Myocyte (in vitro differentiated cells): ENCODE results near the gene NEFH. TPM values are rescaled to one million over a fixed set of nuclear protein-coding genes. Genes with fewer than 3 reads are reported as not detected.
"Not testable (repeated sequence)": the region's sequence is repeated elsewhere in the genome, so short reads cannot be mapped to it uniquely, and the experiment has no call there.

ENCODE experiments used
- DNase-seq: peaks from one replicate; pipeline ENCODE4 v3.0.0-alpha.2; 2012; ENCODE audit warnings: low read depth
- total RNA-seq: library from RNA; depleted of rRNA; stranded (reverse); fragments of >200 nt; gene quantifications from 2 replicates; pipeline ENCODE4 v1.2.3, GENCODE V29; 2014

The NEFH gene
- total RNA-seq, 1 donor from 2014 or later = 2.0 TPM

DNA sequence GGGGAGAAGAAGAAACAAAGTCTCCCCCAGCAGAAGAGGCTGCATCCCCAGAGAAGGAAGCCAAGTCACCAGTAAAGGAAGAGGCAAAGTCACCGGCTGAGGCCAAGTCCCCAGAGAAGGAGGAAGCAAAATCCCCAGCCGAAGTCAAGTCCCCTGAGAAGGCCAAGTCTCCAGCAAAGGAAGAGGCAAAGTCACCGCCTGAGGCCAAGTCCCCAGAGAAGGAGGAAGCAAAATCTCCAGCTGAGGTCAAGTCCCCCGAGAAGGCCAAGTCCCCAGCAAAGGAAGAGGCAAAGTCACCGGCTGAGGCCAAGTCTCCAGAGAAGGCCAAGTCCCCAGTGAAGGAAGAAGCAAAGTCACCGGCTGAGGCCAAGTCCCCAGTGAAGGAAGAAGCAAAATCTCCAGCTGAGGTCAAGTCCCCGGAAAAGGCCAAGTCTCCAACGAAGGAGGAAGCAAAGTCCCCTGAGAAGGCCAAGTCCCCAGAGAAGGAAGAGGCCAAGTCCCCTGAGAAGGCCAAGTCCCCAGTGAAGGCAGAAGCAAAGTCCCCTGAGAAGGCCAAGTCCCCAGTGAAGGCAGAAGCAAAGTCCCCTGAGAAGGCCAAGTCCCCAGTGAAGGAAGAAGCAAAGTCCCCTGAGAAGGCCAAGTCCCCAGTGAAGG lies 9.2 kb downstream of the NEFH start:
- DNase-seq = not testable (repeated sequence)

DNA sequence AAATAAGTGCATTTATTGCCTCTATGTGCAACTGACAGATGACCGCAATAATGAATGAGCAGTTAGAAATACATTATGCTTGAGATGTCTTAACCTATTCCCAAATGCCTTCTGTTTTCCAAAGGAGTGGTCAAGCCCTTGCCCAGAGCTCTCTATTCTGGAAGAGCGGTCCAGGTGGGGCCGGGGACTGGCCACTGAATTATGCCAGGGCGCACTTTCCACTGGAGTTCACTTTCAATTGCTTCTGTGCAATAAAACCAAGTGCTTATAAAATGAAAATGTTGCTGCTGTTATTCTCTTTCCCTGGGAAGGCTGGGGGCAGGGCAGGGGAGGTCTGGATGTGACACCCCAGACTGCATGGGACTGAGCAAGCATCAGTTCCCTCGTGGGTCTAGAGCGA lies 11.0 kb downstream of the NEFH start:
- DNase-seq = no peak

DNA sequence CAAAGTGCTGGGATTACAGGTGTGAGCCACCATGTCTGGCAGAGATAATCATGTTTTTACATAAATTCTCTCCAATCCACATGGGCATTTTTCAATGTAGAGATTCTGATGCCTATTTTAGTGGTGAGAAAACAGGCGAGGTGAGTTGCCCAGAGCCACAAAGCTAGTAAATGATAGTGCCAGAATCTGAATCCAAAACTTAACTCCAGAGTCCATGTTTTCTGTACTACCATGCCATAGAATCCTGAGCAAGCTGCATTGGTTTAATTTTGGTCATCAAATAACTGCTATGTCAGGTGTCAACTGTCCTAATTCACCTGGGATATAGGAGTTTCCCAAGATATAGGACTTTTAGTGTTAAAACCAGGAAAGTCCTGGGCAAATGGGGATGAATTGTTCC lies 13.6 kb downstream of the NEFH start:
- no peak for DNase-seq

DNA sequence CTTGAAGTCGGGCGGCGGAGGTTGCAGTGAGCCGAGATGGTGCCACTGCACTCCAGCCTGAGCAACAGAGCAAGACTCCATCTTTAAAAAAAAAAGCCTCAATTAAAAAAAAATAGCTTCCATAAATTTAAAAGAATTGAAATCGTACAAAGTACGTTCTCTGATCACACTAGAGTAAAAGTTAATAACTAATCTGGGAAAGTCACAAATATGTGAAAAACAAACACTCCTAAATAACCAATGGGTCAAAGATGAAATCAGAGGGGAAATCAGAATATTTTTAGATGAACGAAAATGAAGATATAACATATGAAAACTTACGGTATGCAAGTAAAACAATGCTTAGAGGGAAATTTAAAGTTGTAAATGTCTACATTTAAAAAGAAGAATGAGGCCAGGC lies 19.8 kb downstream of the NEFH start:
- DNase-seq = no peak

DNA sequence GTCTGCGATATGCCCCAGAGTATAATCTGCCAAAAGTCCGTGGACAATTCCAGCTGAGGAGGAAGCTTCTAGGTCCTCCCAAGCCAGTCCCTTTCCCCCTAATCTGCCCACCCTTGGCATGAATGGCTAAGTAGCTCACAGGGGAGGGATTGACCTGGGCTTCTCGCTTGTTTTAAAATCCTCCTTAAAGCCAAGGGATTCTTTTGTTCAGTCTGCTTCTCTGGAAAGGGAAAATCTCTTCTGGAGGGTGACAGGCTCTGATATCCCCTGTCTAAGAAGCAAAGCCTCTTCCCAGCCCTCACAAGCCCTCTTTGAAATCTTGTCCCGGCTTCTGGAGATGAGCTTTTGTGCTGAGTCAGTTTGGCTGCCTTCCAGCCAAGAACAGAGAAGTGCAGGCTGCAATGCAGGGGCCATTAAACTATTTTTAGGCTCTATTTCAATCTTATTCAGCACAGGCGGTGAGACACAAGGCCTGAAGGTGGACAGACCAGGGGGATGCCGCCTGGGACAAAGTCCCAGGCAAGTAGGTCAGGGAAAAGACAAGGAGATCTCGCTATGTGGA lies 23.9 kb downstream of the NEFH start:
- peak; percentile 87 for DNase-seq

DNA sequence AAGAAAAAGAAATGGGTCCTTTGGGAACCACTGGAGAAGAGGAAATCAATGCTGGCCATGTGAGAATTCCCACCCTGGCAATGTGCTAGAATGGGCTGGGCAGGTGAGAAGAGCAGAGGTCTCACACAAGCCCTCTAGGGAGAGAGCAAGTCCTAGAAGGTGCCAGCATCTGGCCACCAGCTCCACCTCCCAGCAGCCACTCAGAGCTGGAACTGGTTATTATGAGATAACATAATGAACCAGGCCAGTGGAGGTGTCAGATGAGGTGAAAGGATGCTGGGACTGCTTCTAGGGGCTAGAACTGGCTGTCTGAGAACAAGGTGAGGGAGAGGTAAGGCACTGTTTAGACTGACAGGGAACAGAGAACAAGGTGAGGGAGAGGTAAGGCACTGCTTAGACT lies 29.3 kb downstream of the NEFH start:
- no peak for DNase-seq

DNA sequence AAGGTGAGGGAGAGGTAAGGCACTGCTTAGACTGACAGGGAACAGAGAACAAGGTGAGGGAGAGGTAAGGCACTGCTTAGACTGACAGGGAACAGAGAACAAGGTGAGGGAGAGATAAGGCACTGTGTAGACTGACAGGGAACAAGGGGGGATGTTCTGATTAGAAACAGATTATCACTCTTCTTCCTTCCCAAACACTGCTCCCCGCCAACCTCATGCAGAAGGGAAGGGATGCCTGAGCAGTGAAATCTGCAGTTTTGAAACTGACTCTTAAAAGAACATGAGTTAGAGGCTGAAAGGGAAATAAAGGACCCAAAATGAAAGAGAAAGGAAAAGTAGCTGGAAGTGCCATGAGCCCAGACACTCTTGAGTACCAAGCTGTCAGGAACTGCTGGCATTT lies 29.8 kb downstream of the NEFH start:
- no peak for DNase-seq

DNA sequence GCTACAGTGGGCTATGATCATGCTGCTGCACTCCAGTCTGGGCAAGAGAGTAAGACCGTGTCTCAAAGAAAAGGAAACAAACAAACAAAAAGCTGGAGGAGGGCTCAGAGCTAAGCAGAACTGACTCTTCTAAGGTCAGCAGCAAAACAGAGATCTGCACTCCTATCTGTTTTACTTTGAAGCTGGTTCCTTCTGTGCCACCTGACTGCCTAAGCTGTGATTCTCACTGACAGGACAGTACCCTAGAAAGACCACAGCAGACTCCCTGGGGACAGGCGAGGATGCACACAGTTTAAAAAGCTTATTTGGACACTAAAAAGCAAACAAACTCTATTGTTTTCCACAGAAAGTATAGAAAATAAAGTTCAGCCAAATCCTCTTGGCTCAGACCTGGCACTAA lies 30.5 kb downstream of the NEFH start:
- DNase-seq = no peak

DNA sequence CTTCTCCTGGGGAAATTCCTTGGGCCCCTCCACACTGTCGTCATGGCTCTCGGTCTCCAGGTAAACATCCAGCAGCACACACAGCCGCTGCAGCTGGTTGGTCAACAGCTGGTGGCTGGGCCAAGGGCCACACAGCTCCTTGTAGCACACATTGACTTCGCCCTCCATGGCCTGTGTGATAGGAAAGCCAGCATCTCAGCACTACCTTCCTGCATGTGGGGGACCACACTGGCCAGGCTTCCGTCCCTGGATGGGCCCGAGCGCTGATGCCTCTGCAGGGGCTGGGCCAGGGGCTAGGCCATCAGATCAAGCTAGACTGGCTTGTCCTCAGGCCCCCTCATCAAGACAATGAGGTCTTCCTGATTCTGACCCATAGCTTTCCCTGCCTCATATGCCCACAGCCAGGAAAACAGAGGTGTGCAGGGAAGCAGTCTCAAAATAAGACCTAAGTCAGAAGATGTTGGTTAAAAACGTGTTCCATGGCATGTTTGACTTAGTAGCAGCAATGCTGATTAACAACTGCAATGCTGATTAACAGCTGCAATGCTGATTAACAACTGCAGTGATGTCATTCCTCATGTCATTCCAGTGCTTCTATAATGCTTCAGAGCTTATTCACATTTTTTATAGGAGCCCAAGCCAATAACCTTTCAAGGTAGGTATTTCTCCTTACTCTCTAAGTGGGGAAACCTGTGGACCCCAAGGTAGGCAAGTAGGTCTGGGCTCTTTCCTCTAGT lies 31.3 kb downstream of the NEFH start:
- no peak for DNase-seq

DNA sequence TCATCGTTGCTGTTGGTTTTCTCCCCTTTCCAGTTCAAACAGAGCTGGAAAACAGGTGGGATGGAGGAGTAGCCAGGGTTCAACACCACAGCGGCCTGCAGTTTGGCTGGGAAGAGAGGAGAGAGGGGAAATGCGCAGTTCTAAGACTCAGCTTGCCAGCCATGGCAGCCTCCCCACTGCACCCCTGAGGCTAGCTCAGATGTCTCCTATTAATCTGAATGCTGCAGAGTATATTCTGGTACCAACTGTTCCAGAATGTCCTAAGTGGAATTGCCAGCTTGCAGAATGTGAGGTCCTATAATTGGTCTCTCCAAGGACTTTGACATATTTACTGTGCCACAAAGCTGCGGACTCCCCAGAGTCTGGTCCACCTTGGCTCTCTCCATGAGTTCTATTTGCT lies 32.0 kb downstream of the NEFH start:
- no peak for DNase-seq

DNA sequence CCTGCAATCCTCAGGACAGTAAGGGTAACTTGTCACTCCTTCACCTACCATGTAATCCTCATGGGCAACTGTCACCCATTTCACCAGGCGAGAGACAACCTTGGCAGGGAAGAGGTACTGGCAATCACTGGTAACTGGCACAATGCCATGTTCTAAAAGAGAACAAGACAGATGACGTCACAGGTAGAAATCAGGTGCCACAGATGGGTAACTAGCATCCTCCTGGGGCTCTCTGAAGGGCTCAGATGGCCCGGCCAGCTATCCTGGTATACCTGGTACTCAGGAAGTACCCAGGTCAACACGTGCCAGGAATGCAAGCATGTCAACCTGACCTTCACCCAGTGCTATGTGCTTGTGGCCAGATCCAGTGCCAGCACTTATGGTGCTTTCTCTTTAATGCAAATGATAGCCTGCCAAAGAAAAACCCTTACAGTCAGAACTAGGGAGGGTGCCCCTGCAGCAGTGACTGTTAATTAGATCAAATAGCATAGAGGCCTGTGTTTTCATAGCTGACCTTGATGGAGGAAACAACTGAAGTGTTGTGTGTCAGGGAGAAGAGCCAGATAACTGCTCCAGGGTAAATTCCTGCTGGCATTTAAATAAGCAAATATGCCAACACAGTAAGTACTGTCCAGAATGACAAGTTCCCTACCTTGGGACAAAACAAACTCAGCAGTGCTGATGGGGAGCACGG lies 37.3 kb downstream of the NEFH start:
- DNase-seq = no peak

DNA sequence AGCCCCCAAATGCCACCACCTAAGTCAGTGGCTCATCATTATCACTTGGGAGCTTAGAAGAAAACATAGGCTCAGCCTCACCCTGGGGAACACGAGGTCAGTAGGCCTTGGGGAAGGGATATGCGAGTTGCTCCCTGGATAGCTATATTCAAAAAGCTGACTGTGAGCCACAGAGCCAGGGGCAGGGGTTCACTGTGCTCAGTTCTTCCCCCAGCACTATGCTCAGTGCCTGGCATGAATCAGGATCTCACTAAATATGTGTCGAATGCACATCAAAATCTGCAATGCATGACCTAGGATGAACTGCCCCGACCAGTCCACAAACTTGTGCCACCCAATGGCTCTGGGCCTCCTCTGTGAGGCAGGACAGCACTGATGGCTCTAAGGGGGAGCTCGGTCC lies 38.4 kb downstream of the NEFH start:
- DNase-seq = no peak

DNA sequence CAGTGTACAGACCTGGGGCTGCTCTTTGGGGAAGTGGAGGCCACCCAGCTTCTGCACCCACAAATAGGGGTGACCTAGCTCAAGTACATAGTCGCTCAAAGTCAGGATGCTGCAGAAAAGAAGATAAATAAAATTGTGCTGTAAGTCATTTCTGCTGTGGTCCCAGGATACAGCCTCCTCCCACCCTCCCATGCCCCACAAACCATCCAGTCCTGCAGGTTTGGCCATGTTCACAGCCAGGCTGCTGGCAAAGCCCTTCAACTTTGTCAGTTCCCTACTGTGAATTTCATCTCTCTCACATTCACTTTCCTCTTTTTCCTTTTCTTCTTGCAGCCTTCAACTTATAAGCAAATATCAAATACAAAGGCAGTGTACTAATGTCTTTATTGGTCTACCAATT lies 40.0 kb downstream of the NEFH start:
- no peak for DNase-seq

DNA sequence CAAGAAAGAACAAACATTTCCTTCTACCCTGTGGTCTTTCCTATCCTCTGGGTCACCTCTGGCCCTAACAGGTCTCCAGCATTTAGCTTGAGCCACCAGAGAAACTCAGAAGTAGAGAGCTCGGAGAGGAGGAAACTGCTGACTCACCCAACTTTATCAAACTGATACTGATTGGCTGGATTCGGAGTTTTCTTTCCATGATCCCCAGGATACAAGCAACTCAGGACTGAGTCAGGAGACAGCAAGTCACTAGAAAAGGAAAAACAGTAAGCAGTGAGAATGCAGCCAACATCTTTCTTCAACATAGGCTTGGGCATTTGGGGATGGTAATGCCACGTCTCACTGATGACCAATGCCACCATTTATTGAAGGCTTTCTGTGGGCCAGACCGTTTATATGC lies 40.8 kb downstream of the NEFH start:
- DNase-seq = peak; percentile 18

DNA sequence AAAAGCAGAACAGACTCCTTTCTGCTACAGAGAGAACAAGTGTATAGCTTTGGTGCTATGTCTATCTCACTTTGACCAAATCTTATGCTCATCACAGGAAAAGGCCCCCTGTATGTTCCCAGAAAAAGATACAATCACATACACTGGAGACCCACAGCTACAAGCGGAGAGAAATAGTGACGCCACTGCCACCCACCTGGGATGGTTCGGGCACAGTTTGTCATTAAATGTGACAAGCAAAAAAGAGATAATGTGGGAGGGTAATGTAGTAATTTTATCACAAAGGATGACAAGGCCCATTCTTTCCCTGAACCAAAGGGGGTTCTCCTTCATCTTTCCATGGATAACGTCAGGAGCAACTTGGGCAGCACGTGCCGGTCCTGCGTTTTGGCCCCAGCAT lies 41.5 kb downstream of the NEFH start:
- DNase-seq = no peak

DNA sequence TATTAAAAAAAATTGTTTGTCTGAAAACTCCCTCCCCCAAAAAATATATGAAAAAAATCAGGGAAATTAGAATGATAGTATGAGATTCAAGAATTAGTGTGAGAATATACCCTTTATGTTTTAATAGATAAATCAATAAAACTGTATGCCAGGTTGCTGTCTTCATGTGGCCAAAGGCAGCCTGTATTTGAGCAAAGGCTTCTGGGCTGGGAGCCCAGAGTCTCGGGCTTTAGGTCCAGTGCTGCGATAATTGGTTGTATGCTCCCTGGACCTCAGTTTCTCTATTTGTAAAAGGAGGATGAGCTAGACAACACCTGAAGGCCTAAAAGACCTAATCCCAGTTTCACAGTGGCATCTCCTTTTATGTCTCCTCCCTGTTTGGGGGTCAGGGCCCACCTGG lies 43.7 kb downstream of the NEFH start:
- DNase-seq = no peak

DNA sequence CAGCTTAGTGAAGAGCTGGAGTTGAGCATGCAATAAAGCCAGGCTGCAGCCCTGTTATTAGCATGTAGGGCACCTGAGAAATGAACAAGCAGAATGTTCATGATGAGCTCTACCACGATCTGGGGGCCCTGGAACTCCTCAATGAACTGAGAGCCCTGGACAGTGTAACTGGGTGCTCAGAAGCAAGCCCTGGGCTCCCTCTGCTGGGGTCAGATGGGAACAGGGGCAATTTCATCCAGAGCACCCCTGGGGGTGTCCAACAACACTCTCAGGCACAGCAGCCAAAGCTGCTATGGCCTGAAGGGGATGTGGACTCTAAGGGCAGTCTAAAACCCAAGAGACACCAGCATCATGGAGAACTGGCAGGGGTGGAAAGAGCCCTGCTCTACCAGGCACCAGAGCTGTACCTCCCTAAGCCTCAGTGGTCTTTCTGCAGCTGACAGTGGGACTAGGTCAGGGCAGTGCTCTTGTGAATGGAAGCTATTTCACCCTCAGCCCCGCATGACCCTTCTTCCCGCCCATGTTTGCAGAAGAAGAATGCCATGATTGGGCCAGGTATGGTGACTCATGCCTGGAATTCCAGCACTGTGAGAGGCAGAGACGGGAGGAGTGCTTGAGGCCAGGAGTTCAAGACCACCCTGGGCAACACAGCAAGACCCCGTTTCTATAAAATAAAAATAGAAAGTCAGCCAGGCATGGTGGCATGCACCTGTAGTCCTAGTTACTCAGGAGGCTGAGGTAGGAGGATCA lies 44.6 kb downstream of the NEFH start:
- DNase-seq = peak; percentile 23

DNA sequence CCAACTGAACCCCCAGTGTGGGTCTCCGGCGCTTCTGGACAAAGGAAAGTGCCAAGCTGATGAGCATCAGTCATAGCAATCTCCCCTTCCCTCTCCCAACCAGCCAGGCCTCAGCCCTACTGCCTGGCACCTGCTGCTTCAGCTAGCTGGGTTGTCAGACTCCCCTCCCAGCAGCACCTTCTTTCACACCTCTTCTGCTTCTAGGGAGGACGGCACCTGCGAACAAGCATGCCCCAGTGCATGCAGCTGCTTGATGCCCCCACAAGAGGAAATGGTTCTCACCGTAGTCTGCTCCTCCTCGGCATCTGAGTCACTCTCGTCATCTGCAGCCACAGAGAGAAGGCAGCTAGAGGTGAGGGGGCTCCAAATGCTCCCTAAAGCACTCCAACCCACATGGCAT lies 48.1 kb downstream of the NEFH start:
- DNase-seq = no peak

DNA sequence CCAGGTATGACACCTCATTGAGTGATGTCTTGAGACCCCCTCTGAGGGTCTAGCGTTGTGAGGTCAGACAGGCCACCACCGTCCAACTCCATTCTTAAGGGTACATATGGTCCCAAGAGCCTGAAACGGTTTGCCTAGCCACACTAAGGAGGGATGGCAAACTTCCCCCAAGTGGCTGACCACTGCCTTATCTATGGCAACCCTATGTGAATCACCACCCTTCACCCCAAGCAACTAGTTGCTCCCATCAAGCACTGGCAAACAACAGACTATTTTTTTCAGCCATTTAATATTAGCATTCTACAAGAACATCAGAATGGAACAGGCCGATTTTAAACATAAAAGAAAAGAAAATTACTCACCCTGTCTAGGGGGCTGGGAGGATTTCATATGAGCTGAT lies 50.7 kb downstream of the NEFH start:
- DNase-seq = no peak

DNA sequence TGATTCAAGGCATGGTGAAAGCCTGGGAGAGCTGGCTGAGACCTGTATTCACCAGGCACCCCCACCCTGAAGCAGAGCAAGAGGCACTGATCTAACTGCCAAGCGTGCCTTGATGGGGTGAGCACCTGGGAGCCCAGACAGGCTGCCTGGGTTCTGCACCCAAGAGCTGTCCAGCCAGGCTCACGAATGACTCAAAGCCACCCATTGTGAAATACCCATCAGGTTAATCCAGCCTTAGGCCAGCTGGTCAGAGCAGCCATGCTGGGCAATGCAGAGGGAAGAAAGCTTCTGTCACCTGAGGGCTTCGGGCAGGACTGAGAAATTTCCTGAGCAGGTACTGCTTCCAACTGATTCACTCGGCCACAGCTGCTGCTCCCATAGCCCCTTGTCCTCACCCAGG lies 51.4 kb downstream of the NEFH start:
- DNase-seq = no peak

DNA sequence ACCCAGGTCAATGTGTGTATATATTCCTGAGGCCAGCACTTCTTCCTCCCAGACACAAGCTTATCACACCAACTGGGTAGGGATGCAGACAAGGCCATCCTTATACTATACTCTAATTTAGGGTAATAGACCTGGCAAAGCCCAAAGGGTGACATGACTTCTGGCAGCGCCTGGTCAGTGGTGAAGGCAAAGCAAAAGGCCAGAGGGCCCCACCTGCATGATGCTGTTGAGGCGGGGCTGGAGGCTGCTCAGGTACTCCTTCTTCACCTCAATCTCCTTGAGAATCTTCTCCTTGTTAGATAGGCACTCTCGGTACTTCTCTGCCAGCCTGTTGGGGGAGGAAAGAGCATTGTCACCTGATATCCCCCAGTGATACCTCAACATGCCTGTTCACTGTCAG lies 56.4 kb downstream of the NEFH start:
- no peak for DNase-seq

DNA sequence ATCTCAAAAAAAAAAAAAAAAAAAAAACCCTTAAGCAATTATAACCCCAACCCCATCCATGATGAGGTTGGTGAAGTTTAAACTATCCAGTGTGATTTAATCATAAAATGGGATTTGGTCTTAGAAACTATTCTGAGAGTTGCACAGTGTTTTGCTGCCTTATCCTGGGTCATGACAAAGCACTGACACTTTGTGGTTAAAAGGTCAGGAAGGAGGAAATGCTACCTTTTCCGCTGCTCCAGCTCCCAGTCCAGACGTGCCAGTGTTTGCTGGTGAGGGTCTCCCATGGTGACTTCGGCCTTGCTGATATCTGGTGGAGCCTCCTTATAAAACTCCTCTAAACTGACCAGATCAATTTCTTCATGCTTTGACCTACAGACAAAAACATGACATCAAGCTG lies 59.1 kb downstream of the NEFH start:
- DNase-seq = no peak
